ENCODE measurements around the gene TGIF1.

Gene TGIF1

DNA sequence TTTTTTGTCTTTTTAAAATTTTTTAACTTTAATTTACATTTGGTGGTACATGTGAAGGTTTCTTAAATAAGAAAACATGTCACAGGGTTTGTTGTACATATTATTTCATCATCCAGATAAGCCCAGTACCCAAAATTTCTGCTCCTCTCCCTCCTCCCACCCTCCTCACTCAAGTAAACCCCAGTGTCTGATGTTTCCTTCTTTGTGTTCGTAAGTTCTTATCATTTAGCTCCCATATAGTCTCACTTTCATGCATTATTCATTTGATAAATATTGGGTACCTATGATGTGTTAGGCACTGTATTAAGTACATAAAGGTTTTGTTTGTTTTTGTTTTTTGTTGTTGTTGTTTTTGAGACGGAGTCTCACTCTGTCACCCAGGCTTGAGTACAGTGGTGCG is 5.7 kb upstream of the TGIF1 start:
- ChIA-PET POLR2A (no interaction called here), CTCF (interaction anchor here (1.0 kb wide), 2 partner anchors 147 to 150 kb away, joined by 3 to 4 read pairs; no protein-coding TSS in a partner anchor)
- TF ChIP-seq, protein P1, sequence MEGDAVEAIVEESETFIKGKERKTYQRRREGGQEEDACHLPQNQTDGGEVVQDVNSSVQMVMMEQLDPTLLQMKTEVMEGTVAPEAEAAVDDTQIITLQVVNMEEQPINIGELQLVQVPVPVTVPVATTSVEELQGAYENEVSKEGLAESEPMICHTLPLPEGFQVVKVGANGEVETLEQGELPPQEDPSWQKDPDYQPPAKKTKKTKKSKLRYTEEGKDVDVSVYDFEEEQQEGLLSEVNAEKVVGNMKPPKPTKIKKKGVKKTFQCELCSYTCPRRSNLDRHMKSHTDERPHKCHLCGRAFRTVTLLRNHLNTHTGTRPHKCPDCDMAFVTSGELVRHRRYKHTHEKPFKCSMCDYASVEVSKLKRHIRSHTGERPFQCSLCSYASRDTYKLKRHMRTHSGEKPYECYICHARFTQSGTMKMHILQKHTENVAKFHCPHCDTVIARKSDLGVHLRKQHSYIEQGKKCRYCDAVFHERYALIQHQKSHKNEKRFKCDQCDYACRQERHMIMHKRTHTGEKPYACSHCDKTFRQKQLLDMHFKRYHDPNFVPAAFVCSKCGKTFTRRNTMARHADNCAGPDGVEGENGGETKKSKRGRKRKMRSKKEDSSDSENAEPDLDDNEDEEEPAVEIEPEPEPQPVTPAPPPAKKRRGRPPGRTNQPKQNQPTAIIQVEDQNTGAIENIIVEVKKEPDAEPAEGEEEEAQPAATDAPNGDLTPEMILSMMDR (IDR thresholded peaks at IDR 0.05; ENCODE audit: control extremely low read depth, extremely low read depth, low read depth, missing control alignments): no peak
- DNase-seq (ENCODE audit: extremely low spot score): no peak

DNA sequence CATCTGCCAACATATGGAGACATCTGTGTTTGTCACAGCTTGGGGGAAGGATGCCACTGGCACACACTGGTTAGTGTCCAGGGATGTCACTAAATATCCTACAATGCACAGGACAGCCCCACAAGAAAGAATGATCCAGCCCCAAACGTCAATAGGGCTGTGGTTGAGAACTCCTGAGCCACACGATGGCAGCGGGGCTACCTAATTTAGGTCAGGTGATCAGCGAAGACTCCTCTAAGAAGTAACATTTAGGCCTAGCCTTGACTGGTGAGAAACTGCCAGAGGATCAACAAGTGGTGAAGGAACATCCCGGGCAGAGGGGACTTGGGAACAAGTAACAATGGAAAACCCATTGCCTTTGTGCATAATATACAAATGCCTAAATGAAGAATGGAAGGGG is 5.0 kb upstream of the TGIF1 start:
- CTCF ChIA-PET: interaction anchor here (1.0 kb wide), 2 partner anchors 147 to 149 kb away, joined by 3 to 4 read pairs; no protein-coding TSS in a partner anchor
- TF ChIP-seq, protein P1 (IDR thresholded peaks at IDR 0.05; ENCODE audit: control extremely low read depth, extremely low read depth, low read depth, missing control alignments): no peak
- no peak for DNase-seq (ENCODE audit: extremely low spot score)
- POLR2A ChIA-PET: no interaction called here

DNA sequence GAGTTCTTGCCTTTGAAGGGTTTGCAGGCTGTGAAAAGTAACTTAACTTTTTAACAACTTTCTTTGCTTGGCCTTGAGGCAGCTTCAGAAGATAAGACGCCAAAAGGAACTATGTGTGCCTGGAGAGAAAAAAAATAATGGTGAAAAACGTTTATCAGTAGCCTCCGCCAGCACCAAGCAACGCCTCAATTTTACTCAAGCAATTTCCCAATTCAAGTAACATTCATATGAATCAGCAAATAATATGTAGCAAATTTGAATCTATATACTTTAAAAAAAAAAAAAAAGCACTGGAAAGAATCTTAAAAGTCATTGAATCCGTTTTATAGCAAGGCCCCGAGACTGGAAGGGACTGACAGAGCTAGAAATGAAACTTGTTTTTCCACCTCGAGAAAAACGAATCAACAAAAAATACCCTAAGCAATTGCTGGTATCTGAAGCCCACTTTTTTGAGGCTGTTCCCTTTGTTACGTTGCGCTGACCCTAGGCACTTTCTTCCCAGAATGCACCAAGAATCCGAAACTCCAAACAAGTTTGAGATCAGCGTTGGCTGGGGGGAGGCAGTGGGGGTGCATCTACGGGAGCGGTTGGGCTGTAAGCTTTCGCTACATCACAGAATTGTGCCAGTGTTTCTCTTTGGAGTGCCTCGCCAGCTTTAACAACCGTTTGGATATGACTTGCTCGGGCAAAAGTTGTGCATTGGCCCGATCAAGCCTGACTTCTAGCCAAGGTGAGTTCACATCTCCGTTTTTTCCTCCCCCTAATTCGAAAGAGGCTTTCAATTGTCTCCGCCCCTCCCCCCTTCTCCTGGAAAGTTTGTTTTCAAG is 2.7 kb upstream of the TGIF1 start:
- TF ChIP-seq, protein P1 (IDR thresholded peaks at IDR 0.05; ENCODE audit: control extremely low read depth, extremely low read depth, low read depth, missing control alignments): no peak
- no peak for DNase-seq (ENCODE audit: extremely low spot score)
- ChIA-PET CTCF (interaction anchor here (0.9 to 2.1 kb wide), 9 partner anchors 9 to 219 kb away, joined by 3 to 6 read pairs (median 3); no protein-coding TSS in a partner anchor), POLR2A (interaction anchor here (0.6 kb wide), 1 partner anchor 25 kb away, joined by 4 read pairs; no protein-coding TSS in a partner anchor)

GRCh38 chr18:3447895-3448837 is 1.8 kb upstream of the TGIF1 start:
- CTCF ChIA-PET: interaction anchor here (0.9 to 2.1 kb wide), 6 partner anchors 9 to 219 kb away, joined by 3 to 6 read pairs (median 4); no protein-coding TSS in a partner anchor
- TF ChIP-seq, protein P1 (IDR thresholded peaks at IDR 0.05; ENCODE audit: control extremely low read depth, extremely low read depth, low read depth, missing control alignments): no peak
- POLR2A ChIA-PET: interaction anchor here (0.5 to 0.6 kb wide), 3 partner anchors 16 to 559 kb away, joined by 3 to 4 read pairs (median 4); no protein-coding TSS in a partner anchor
- DNase-seq (ENCODE audit: extremely low spot score): peak; percentile 82

GRCh38 chr18:3448838-3449511 is 997 bp upstream of the TGIF1 start:
- peak; percentile 78 for DNase-seq (ENCODE audit: extremely low spot score)
- TF ChIP-seq, protein P1 (IDR thresholded peaks at IDR 0.05; ENCODE audit: control extremely low read depth, extremely low read depth, low read depth, missing control alignments): no peak
- ChIA-PET POLR2A (interaction anchor here (0.6 kb wide), 2 partner anchors 15 to 180 kb away, joined by 3 read pairs; no protein-coding TSS in a partner anchor), CTCF (interaction anchor here (1.5 kb wide), 1 partner anchor 218 kb away, joined by 4 read pairs; no protein-coding TSS in a partner anchor)
